ENCODE measurements around the gene KDSR. TPM values are rescaled to one million over a fixed set of nuclear protein-coding genes. Genes with fewer than 3 reads are reported as not detected.

The KDSR gene
- total and polyA plus RNA-seq, 2 experiments from 2014 or later: 31.2 to 55.1 TPM

DNA sequence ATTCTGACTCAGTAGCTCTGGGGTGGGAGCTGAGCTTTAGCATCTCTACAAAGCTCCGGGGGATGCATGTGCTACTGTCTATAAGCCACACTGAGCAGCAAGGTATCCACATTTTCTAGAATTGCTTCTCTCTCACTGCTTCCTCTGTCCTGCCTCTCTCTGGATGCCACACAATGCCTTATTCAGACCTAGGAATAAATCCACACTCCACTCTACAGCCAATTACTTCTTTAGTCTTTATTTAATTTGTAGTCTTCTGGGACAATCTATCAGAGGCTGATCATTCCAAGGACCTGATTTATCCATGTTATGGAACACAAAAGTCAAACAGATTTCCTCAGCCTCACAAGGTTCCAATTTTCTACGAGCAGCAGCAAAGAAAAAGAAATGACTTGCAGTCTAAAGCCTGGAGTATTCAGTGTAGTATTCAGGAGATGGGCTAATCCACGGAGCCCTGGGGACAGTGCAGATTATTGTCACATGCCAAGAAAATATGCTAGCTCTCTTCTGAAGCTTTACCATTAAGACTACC lies 51.8 kb downstream of the KDSR start:
- Histone ChIP-seq H3F3A (ENCODE audit: insufficient read depth) (peaks cover 3% of the 10 kb centered on the region; the same call in 1 of the 2 replicates), H3K79me2 (ENCODE audit: insufficient read depth) (no peaks in the 10 kb centered on the region), H2AFZ (no peak overlapping the region), H3K4me3 (no peak overlapping the region), H3K9me3 (ENCODE audit: low read depth) (no peaks in the 10 kb centered on the region), H3K4me1 (ENCODE audit: insufficient read depth) (0 out of 2 replicates have a peak, but pooled peaks cover 8% of the 10 kb centered on the region), H3K27ac (no peak overlapping the region), H3K4me2 (ENCODE audit: unreplicated experiment) (no peak overlapping the region), H4K20me1 (ENCODE audit: insufficient read depth) (no peaks in the 10 kb centered on the region), H3K36me3 (ENCODE audit: low read depth) (no peaks in the 10 kb centered on the region), H3K27me3 (replicated peaks; ENCODE audit: insufficient read depth) (no peaks in the 10 kb centered on the region), H3K9ac (no peak overlapping the region), H3K9me2 (ENCODE audit: insufficient read depth) (no peaks in the 10 kb centered on the region)
- WGBS, 2 experiments (ENCODE audit: low coverage in 1 of 2, low lambda C conversion rate in 2 of 2, missing lambda C conversion rate in 2 of 2): 47 to 49% methylated on average over 3 of the region's 3 CpGs
- TF ChIP-seq EZH2phosphoT487 (IDR thresholded peaks at IDR 0.05; ENCODE audit: insufficient read depth, low read depth): no peak
- no peak for TF ChIP-seq EZH2 (IDR thresholded peaks at IDR 0.05; ENCODE audit: insufficient read depth, poor library complexity, severe bottlenecking)
- in situ Hi-C loops (cut with MboI): no loop called here
- no peak for DNase-seq

- H2AFZ ChIP-seq: no peak overlapping the region
- peaks cover 3% of the 10 kb centered on the region; the same call in 1 of the 2 replicates for H3F3A ChIP-seq (ENCODE audit: insufficient read depth)
- DNase-seq: no peak
- no peaks in the 10 kb centered on the region for H3K9me3 ChIP-seq (ENCODE audit: low read depth)
- no peak for TF ChIP-seq EZH2 (IDR thresholded peaks at IDR 0.05; ENCODE audit: insufficient read depth, poor library complexity, severe bottlenecking)
- no peak for TF ChIP-seq EZH2phosphoT487 (IDR thresholded peaks at IDR 0.05; ENCODE audit: insufficient read depth, low read depth)
- no peak overlapping the region for H3K4me3 ChIP-seq
- no peak overlapping the region for H3K9ac ChIP-seq
- 50 to 52% methylated on average over 4 of the region's 4 CpGs for WGBS, 2 experiments (ENCODE audit: low coverage in 1 of 2, low lambda C conversion rate in 2 of 2, missing lambda C conversion rate in 2 of 2)
- H3K4me1 ChIP-seq (ENCODE audit: insufficient read depth): 0 out of 2 replicates have a peak, but pooled peaks cover 8% of the 10 kb centered on the region
- in situ Hi-C loops (cut with MboI): no loop called here
- no peak overlapping the region for H3K4me2 ChIP-seq (ENCODE audit: unreplicated experiment)
- H3K79me2 ChIP-seq (ENCODE audit: insufficient read depth): no peaks in the 10 kb centered on the region
- no peaks in the 10 kb centered on the region for H3K27me3 ChIP-seq (replicated peaks; ENCODE audit: insufficient read depth)
- H4K20me1 ChIP-seq (ENCODE audit: insufficient read depth): no peaks in the 10 kb centered on the region
- no peak overlapping the region for H3K27ac ChIP-seq
- H3K36me3 ChIP-seq (ENCODE audit: low read depth): no peaks in the 10 kb centered on the region
- no peaks in the 10 kb centered on the region for H3K9me2 ChIP-seq (ENCODE audit: insufficient read depth)
Observed at GRCh38 chr18:63314062-63314790, 52.8 kb downstream of the KDSR start.

GRCh38 chr18:63313396-63313917 lies 53.5 kb downstream of the KDSR start:
- TF ChIP-seq EZH2 (IDR thresholded peaks at IDR 0.05; ENCODE audit: insufficient read depth, poor library complexity, severe bottlenecking) (no peak), EZH2phosphoT487 (IDR thresholded peaks at IDR 0.05; ENCODE audit: insufficient read depth, low read depth) (no peak)
- Histone ChIP-seq H3K9ac (no peak overlapping the region), H3K27ac (no peak overlapping the region), H3F3A (ENCODE audit: insufficient read depth) (peaks cover 3% of the 10 kb centered on the region; the same call in 1 of the 2 replicates), H3K36me3 (ENCODE audit: low read depth) (no peaks in the 10 kb centered on the region), H3K27me3 (replicated peaks; ENCODE audit: insufficient read depth) (no peaks in the 10 kb centered on the region), H3K79me2 (ENCODE audit: insufficient read depth) (no peaks in the 10 kb centered on the region), H3K4me2 (ENCODE audit: unreplicated experiment) (no peak overlapping the region), H3K4me1 (ENCODE audit: insufficient read depth) (0 out of 2 replicates have a peak, but pooled peaks cover 1% of the 10 kb centered on the region), H3K9me2 (ENCODE audit: insufficient read depth) (no peaks in the 10 kb centered on the region), H2AFZ (no peak overlapping the region), H3K9me3 (ENCODE audit: low read depth) (no peaks in the 10 kb centered on the region), H4K20me1 (ENCODE audit: insufficient read depth) (no peaks in the 10 kb centered on the region), H3K4me3 (no peak overlapping the region)
- in situ Hi-C loops (cut with MboI): no loop called here
- WGBS, 2 experiments (ENCODE audit: low coverage in 1 of 2, low lambda C conversion rate in 2 of 2, missing lambda C conversion rate in 2 of 2): 85 to 87% methylated on average over 5 of the region's 5 CpGs
- DNase-seq: no peak

- no peak for DNase-seq
- H3K79me2 ChIP-seq (ENCODE audit: insufficient read depth): no peaks in the 10 kb centered on the region
- H3K4me1 ChIP-seq (ENCODE audit: insufficient read depth): no peaks in the 10 kb centered on the region
- H3K9ac ChIP-seq: no peak overlapping the region
- no peak overlapping the region for H3K4me2 ChIP-seq (ENCODE audit: unreplicated experiment)
- peaks cover 3% of the 10 kb centered on the region; the same call in 1 of the 2 replicates for H3F3A ChIP-seq (ENCODE audit: insufficient read depth)
- no peaks in the 10 kb centered on the region for H3K9me2 ChIP-seq (ENCODE audit: insufficient read depth)
- H3K4me3 ChIP-seq: no peak overlapping the region
- TF ChIP-seq EZH2phosphoT487 (IDR thresholded peaks at IDR 0.05; ENCODE audit: insufficient read depth, low read depth) (no peak), EZH2 (IDR thresholded peaks at IDR 0.05; ENCODE audit: insufficient read depth, poor library complexity, severe bottlenecking) (no peak)
- H4K20me1 ChIP-seq (ENCODE audit: insufficient read depth): no peaks in the 10 kb centered on the region
- 75 to 76% methylated on average over 5 of the region's 5 CpGs for WGBS, 2 experiments (ENCODE audit: low coverage in 1 of 2, low lambda C conversion rate in 2 of 2, missing lambda C conversion rate in 2 of 2)
- H2AFZ ChIP-seq: no peak overlapping the region
- in situ Hi-C loops (cut with MboI): no loop called here
- no peaks in the 10 kb centered on the region for H3K9me3 ChIP-seq (ENCODE audit: low read depth)
- H3K36me3 ChIP-seq (ENCODE audit: low read depth): no peaks in the 10 kb centered on the region
- no peak overlapping the region for H3K27ac ChIP-seq
- no peaks in the 10 kb centered on the region for H3K27me3 ChIP-seq (replicated peaks; ENCODE audit: insufficient read depth)
Observed at GRCh38 chr18:63312737-63313395, 54.1 kb downstream of the KDSR start.
